Suprapubic skin (tissue), 4 donors: ENCODE data around the gene TMEFF2.

Experiments used
- CTCF ChIP-seq, 2 donors: fragments of 200-600 bp in 1 of 2; fragments of 450-650 bp in 1 of 2; sonication (generic) in 1 of 2; IDR thresholded peaks; one replicate each; pipeline ENCODE4 v1.5.1; 2016 to 2019; ENCODE audit warnings: antibody characterized with exemption in 2 of 2, mild to moderate bottlenecking in 1 of 2, moderate library complexity in 1 of 2
- POLR2A ChIP-seq, 2 donors: fragments of 450-650 bp; IDR thresholded peaks; one replicate each; pipeline ENCODE4 v1.6.1; 2017; ENCODE audit warnings: antibody characterized with exemption in 2 of 2, mild to moderate bottlenecking in 2 of 2, moderate library complexity in 2 of 2
- POLR2AphosphoS5 ChIP-seq, 3 donors: sonication (generic); formaldehyde crosslinking; IDR thresholded peaks; one replicate each; pipeline ENCODE4 v1.6.1; 2017; ENCODE audit warnings: antibody characterized with exemption in 3 of 3

GRCh38 chr2:191930205-191930604 lies 264.5 kb downstream of the TMEFF2 start:
- TF ChIP-seq CTCF (IDR thresholded peaks at IDR 0.05), result no peak
- TF ChIP-seq POLR2A (IDR thresholded peaks at IDR 0.05), result no peak
- no peak for TF ChIP-seq POLR2AphosphoS5 (IDR thresholded peaks at IDR 0.05)
